Fibroblast of gingiva (primary cell): ENCODE data around the gene FOXO4.
A peak's percentile ranks its signal among the peaks of the same experiment; 100 is the strongest.
"Not testable (repeated sequence)": the region's sequence is repeated elsewhere in the genome, so short reads cannot be mapped to it uniquely, and the experiment has no call there.

Source experiments
- DNase-seq: peaks from one replicate; pipeline ENCODE4 v3.0.0-alpha.2; 2011; ENCODE audit warnings: low read depth

Gene FOXO4, protein sequence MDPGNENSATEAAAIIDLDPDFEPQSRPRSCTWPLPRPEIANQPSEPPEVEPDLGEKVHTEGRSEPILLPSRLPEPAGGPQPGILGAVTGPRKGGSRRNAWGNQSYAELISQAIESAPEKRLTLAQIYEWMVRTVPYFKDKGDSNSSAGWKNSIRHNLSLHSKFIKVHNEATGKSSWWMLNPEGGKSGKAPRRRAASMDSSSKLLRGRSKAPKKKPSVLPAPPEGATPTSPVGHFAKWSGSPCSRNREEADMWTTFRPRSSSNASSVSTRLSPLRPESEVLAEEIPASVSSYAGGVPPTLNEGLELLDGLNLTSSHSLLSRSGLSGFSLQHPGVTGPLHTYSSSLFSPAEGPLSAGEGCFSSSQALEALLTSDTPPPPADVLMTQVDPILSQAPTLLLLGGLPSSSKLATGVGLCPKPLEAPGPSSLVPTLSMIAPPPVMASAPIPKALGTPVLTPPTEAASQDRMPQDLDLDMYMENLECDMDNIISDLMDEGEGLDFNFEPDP

GRCh38 chrX:71095555-71095980, at the start of gene FOXO4:
FOXO4 (plus strand) TSS chrX:71095851; CDS start chrX:71096529, 678 bp downstream.
- peak; percentile 79 for DNase-seq

GRCh38 chrX:71047891-71048290, 47.8 kb upstream of the FOXO4 start:
- not testable (repeated sequence) for DNase-seq

GRCh38 chrX:71052721-71053120, 42.9 kb upstream of the FOXO4 start:
- no peak for DNase-seq

DNA sequence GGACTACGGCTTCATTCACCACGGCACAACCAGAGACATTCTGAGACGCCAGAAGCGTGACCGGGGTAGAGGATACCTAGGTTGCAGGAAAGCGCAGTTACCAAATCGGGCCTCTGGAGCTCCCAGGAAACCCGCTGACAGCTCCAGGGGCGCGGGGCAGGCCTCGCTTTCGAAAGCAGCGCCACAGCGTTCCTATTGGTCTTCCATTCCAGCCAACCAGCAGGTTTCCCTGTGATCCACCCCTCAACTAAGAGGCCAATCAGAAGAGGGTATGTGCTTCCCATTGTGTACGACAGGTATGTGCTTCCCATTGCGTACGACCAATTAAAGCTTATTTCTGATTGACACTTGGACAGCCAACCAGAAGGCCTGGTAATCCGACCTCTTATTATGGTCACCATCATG, 42.4 kb upstream of the FOXO4 start:
- no peak for DNase-seq

DNA sequence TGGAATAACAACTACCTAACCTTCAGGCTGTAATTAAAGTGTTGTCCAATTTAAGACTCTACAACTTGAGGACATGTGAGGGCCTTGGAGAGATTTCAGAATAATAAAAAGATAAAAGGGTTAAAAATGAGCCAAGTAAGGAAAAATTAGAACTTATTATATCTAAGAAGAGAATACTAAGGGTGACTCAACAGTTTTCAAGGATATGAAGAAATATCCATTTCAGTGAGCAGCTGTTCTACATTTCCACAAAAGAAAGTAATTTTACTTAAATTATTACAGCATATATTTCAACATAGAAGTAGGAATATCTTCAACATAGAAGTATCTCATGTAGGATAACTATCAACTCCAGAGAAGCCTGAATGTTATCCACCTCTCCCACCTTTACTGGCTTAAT, 38.8 kb upstream of the FOXO4 start:
- peak; percentile 73 for DNase-seq

DNA sequence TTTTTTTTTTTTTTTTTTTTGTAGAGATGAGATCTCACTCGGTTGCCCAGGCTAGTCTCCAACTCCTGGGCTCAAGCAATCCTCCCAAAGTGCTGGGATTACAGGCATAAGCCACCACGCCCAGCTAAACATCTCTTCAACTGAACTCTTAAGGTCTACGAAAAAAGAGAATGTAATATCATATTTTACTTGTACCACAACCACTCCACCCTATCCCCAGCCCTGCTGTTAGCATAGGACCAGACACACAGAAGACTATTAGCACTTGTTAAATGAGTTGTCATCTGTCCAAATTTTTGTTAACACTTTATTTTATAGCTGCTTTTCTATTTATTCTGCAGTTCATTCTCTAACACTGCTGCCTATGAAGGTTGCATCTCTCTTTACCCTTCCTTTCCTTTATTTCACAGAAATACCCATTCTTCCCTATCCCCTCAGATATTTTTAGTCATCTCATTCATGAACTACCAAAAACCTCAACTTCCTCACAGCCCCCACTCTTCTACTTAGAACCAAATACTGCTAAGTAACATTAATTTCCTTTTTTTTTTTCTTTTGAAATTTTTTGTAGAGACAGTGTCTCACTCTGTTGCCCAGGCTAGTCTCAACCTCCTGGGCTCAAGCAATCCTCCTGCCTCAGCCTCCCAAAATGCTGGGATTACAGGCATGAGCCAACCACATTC, 37.7 kb upstream of the FOXO4 start:
- DNase-seq: no peak

GRCh38 chrX:71060127-71060526, 35.5 kb upstream of the FOXO4 start:
- no peak for DNase-seq

GRCh38 chrX:71067089-71067488, 28.6 kb upstream of the FOXO4 start:
- no peak for DNase-seq

- no peak for DNase-seq
These were observed 28.0 kb upstream of the FOXO4 start for GRCh38 chrX:71067712-71068043.

DNA sequence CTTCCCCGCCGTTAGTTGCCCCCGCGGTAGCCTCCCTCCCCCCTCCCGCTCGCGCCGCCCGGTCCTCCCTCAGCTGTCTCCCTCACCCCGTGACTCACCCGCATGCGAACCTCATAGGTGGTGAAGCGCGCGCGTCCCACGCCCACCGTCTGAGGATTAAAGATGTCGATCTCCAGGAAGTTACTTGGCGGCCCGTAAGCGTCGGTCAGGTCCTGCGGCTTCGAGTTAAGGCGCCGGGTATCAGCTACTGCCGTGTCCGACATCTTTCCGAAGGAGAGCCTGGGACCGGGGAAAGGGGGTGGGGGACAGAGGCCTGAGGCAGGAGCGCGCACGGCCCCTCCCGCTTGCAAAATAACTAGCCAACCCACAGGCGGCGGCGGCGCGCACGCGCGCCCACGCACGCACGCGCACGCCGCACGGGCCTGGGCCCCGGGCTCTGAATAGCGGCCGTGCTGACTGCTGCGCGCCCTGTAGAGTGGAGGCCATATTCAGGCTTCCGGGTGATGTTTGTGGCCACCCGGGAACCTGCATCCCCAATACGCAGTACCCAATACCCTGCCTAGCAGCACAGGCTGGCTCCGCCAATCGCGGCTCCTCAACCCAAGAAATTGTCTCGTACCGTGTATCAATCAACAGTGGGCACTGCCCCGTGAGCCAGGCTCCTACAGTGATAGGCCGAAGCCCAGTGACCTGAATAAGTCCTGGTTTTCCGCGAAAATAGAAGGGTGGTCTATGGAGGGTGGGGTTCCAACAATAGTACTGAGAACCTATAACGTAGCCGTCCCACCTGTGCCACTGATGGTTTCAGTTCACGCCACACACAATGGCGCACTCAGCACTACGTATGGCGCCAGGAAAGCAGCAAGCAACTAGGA, 27.4 kb upstream of the FOXO4 start, which contains the start of gene SNX12:
SNX12 (minus strand) TSS at position 291 of the 875 bp plus-strand sequence; CDS start at position 263, 28 bp downstream.
- peak; percentile 95 for DNase-seq

GRCh38 chrX:71070531-71070930, 25.1 kb upstream of the FOXO4 start:
- no peak for DNase-seq

DNA sequence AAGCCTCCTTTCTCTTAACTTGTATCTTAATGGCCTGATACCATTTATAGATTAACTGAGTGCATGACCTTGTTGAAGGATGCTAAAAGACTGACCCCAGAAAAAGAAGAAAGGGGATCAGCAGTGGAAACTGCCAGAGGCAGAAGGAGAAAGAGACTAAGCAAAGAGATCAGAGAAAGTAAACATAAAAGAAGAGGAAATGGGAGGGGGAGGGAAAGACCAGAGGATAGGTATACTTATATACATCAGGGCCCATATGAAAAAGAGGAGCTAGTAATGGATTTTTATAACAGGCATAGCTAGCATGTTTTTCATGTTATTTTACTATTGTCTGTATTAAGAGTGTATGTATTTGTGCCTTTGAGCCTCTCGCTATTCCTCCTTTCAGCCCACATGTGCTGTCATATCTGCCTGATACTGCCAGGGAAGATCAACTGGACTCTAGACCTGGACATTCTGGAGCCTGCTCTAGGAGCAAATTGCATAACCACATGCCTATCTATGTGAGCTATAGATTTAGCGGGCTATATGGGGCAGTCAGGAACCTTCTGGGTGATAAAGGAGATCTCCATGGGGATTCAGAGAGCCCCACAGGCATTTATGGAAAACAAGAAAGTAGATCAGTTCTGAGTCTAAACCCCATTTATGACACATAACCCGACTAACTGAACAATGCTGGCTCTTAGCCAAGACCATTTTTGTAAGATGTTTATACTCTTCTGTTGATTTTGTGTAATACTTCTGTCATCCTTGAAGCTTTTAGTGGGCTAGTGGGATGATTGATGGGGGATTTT, 14.1 kb upstream of the FOXO4 start:
- no peak for DNase-seq

GRCh38 chrX:71082124-71082647, 13.5 kb upstream of the FOXO4 start:
- no peak for DNase-seq

- no peak for DNase-seq
These were observed 12.8 kb upstream of the FOXO4 start for GRCh38 chrX:71082822-71083221.

GRCh38 chrX:71085900-71086299, 9.8 kb upstream of the FOXO4 start:
- DNase-seq: no peak

DNA sequence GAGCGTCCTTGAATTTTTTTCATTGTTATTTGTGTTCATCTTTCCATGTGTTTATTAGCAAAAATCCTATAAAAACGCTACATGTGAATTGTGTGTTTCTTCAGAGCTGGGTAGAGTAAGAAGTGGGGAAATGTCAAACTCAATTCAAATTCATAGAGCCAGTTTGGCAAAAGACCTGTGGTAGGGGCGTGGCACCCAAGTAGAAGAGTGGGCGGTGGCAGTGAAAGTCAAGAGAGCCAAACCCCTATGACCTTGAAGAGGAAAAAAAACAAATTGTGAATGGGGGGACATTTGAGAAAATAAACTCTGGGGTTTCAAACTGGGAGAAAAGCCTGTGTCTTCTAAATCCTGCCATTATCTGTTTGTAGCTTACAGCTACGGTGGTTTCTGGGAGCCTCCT, 4.4 kb upstream of the FOXO4 start:
- DNase-seq: no peak

DNA sequence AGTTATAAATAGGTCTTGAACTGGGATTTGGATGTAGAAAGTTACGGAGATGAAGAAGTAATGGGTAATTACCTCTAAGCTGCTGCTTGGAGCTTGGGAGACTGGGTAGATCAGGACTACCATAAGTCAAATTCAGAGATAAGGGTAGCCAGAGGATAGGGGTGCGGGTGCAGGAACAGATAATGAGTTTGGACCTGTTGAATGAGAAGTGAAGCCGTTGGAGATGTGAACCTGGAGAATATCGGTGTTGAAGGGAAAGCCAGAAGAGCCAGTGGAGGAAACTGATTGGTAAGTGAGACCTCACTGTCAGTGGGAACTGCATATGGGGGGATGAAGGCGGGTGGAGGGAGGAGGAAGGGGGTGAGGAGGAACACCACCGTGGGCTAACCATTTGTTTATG, 618 bp upstream of the FOXO4 start:
- DNase-seq: no peak

GRCh38 chrX:71095981-71096759, 519 bp downstream of the FOXO4 start:
- DNase-seq: peak; percentile 57

GRCh38 chrX:71096760-71097032, 1.0 kb downstream of the FOXO4 start:
- no peak for DNase-seq

- peak; percentile 10 for DNase-seq
These were observed 2.7 kb downstream of the FOXO4 start for GRCh38 chrX:71098302-71098701.
